ENCODE measurements around the gene GPX7.

The GPX7 gene

GRCh38 chr1:52631759-52632331, 29.7 kb downstream of the GPX7 start:
- H3K27me3 Mint-ChIP-seq: no peaks in the 10 kb centered on the region
- H3K9me3 Mint-ChIP-seq (ENCODE audit: low read depth): no peaks in the 10 kb centered on the region
- H3K4me3 Mint-ChIP-seq: peak overlapping the region; percentile 86
- no peaks in the 10 kb centered on the region for H3K36me3 Mint-ChIP-seq
- H3K27ac Mint-ChIP-seq: peak overlapping the region; percentile 93
- H3K4me1 Mint-ChIP-seq (ENCODE audit: low read depth): peaks cover 63% of the 10 kb centered on the region

- Mint-ChIP-seq H3K9me3 (ENCODE audit: low read depth) (no peaks in the 10 kb centered on the region), H3K4me3 (peak within 1 kb of the TSS; percentile 88), H3K27ac (peak within 1 kb of the TSS; percentile 95), H3K27me3 (no peaks in the 10 kb centered on the region), H3K4me1 (ENCODE audit: low read depth) (peaks cover 64% of the 10 kb centered on the region), H3K36me3 (no peaks in the 10 kb centered on the region)
These were observed 30.6 kb downstream of the GPX7 start, which contains the start of gene SHISAL2A for GRCh38 chr1:52632732-52633290. Gene SHISAL2A, plus strand, starts transcription at chr1:52633168. Its CDS starts 326 bp downstream, at chr1:52633494.

DNA sequence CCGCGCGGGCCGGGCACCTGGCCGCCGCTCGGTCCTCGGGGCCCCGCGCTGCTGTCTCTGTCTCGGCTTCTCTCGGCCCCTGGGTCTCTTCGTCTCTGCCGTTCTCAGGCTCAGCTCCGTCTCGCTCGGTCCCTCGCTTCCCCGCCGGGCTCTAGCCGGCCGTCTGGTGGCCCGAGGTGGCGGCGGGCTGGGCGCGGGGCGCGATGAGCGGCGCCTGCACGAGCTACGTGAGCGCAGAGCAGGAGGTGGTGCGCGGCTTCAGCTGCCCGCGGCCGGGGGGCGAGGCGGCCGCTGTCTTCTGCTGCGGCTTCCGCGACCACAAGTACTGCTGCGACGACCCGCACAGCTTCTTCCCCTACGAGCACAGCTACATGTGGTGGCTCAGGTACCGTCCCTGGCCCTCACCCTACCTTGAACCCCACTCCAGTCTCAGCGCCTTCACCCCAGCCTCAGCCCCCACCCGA, 31.2 kb downstream of the GPX7 start:
- Mint-ChIP-seq H3K36me3 (peaks cover 2% of the 10 kb centered on the region), H3K27ac (peak overlapping the region; percentile 95), H3K9me3 (ENCODE audit: low read depth) (no peaks in the 10 kb centered on the region), H3K4me1 (ENCODE audit: low read depth) (peaks cover 69% of the 10 kb centered on the region), H3K27me3 (no peaks in the 10 kb centered on the region), H3K4me3 (peak overlapping the region; percentile 88)

DNA sequence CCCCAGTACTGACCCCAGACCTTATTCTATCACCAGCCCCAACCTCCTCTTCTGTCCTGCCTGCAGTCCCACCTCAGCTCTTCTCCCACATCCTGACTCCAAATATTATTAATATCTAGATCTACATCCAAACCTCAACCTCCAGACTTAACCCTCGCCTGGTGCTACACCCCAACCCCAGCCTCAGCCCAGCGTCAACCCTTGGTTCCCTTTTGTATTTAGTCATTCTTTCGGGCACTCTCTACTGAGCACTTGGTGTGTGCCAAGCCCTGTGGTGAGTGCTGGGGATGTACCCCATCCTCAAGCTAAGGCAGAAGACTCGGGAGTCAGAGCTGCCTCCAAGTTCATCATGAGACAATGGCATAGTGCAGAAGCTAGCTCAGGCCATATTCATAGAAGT, 31.9 kb downstream of the GPX7 start:
- H3K36me3 Mint-ChIP-seq: peaks cover 4% of the 10 kb centered on the region
- H3K27me3 Mint-ChIP-seq: no peaks in the 10 kb centered on the region
- peaks cover 75% of the 10 kb centered on the region for H3K4me1 Mint-ChIP-seq (ENCODE audit: low read depth)
- no peaks in the 10 kb centered on the region for H3K9me3 Mint-ChIP-seq (ENCODE audit: low read depth)
- peak overlapping the region; percentile 88 for H3K4me3 Mint-ChIP-seq
- peak overlapping the region; percentile 95 for H3K27ac Mint-ChIP-seq

- H3K36me3 Mint-ChIP-seq: peaks cover 4% of the 10 kb centered on the region
- peaks cover 80% of the 10 kb centered on the region for H3K4me1 Mint-ChIP-seq (ENCODE audit: low read depth)
- peak overlapping the region; percentile 95 for H3K27ac Mint-ChIP-seq
- H3K4me3 Mint-ChIP-seq: peak overlapping the region; percentile 88
- H3K9me3 Mint-ChIP-seq (ENCODE audit: low read depth): no peaks in the 10 kb centered on the region
- no peaks in the 10 kb centered on the region for H3K27me3 Mint-ChIP-seq
These were observed 33.3 kb downstream of the GPX7 start for GRCh38 chr1:52635321-52636089.

DNA sequence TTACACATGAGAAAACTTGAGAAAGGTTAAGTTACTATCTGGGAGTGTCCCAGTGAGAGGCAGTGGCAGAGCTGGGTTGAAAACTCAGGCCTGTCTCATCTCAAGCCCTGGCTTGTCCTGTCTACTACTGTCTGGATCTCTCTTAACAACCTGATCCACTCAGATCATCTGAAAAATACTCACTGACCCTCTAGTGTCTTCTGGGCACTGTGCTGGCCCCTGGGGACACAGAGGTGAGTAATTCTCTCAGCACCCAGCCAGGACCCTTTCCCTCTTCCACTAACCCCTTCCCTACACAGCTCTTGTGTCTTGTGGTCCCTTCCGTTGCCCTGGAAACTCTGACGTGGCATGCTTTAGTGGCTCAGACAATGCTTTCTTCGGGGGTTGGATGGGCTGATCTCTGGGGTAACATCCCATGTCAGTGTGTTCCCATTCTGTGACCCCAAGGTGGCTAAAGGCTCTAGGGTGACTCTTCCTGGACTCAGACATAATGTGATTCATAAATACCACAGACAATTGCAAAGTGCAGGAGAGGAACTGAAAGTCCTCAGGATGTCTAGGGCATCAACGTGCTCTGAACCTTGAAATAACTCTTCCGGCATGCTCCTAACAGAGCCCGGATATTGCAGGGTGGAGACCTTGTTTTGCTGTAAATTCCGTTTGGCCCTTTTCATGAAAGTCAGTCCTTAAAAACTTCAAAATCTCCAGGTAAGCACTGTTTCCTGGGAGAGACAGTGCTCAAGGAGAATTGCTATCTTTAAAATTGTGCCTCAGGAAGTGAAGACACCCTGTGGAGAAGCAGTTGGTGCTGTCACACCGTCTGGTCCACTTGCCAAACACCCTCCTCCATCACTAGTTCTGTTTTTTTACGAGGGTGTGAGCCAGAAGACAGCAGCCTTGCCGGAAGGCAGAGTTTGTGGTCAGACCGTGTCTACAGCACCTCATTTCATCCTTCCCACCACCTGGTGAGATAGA, 34.8 kb downstream of the GPX7 start:
- Mint-ChIP-seq H3K27ac (peak overlapping the region; percentile 100), H3K4me3 (peak overlapping the region; percentile 83), H3K4me1 (ENCODE audit: low read depth) (peaks cover 80% of the 10 kb centered on the region), H3K27me3 (no peaks in the 10 kb centered on the region), H3K36me3 (peaks cover 10% of the 10 kb centered on the region), H3K9me3 (ENCODE audit: low read depth) (no peaks in the 10 kb centered on the region)

DNA sequence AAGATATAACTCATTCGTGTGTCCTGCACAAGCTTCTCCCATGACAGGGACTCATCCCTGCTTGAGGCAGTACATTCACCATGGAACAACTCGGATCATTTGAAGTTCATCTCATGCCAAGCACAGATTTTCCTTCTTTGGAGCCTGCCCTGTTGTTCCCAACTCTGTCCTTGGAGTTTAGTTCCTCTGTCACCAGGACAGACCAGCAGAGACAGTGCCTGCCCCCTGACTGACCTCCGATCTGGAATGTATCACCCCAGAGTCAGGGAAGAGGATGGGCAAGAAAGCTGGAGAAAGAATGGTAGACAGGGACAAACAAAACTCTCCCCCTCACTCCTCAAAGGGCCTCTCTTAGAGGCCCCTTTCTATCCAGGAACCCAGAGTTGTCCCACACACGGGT, 35.8 kb downstream of the GPX7 start:
- Mint-ChIP-seq H3K4me3 (peak overlapping the region; percentile 83), H3K27me3 (no peaks in the 10 kb centered on the region), H3K27ac (peak overlapping the region; percentile 100), H3K4me1 (ENCODE audit: low read depth) (peaks cover 79% of the 10 kb centered on the region), H3K9me3 (ENCODE audit: low read depth) (no peaks in the 10 kb centered on the region), H3K36me3 (peaks cover 12% of the 10 kb centered on the region)

GRCh38 chr1:52640697-52641096, 38.5 kb downstream of the GPX7 start:
- Mint-ChIP-seq H3K4me3 (no peak overlapping the region), H3K4me1 (ENCODE audit: low read depth) (peaks cover 60% of the 10 kb centered on the region), H3K36me3 (peaks cover 16% of the 10 kb centered on the region), H3K9me3 (ENCODE audit: low read depth) (no peaks in the 10 kb centered on the region), H3K27ac (peak overlapping the region; percentile 83), H3K27me3 (no peaks in the 10 kb centered on the region)

- H3K4me3 Mint-ChIP-seq: peak overlapping the region; percentile 3
- peaks cover 16% of the 10 kb centered on the region for H3K36me3 Mint-ChIP-seq
- no peaks in the 10 kb centered on the region for H3K27me3 Mint-ChIP-seq
- H3K27ac Mint-ChIP-seq: peak overlapping the region; percentile 83
- H3K4me1 Mint-ChIP-seq (ENCODE audit: low read depth): peaks cover 57% of the 10 kb centered on the region
- H3K9me3 Mint-ChIP-seq (ENCODE audit: low read depth): no peaks in the 10 kb centered on the region
These were observed 39.1 kb downstream of the GPX7 start for GRCh38 chr1:52641307-52641706.

GRCh38 chr1:52645261-52645660, 43.1 kb downstream of the GPX7 start:
- Mint-ChIP-seq H3K4me1 (ENCODE audit: low read depth) (peaks cover 28% of the 10 kb centered on the region), H3K36me3 (peaks cover 17% of the 10 kb centered on the region), H3K27me3 (no peaks in the 10 kb centered on the region), H3K4me3 (no peak overlapping the region), H3K27ac (no peak overlapping the region), H3K9me3 (ENCODE audit: low read depth) (no peaks in the 10 kb centered on the region)

DNA sequence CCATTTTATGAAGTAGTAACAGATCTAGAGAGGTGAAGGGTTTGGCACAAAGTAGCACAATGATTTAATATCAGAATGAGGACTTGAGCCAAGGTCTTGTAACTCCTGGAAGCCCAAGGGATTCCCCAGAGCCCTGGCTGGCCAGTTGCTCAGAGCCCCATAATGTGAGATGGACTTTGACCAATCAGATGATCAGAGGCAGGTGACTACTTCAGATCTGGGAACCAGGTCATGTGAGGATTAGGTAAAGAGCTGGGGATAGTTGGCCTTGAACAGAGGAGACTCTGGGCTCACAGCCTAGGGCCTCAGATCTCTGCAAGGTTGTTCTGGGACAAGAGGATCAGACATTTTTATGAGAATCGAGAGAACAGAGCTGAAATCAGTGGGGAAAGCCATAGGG, 49.7 kb downstream of the GPX7 start:
- H3K27ac Mint-ChIP-seq: no peak overlapping the region

GRCh38 chr1:52653207-52653849, 51.2 kb downstream of the GPX7 start:
- Mint-ChIP-seq H3K9me3 (ENCODE audit: low read depth) (no peaks in the 10 kb centered on the region), H3K4me3 (no peak overlapping the region), H3K27me3 (no peaks in the 10 kb centered on the region), H3K4me1 (ENCODE audit: low read depth) (peaks cover 16% of the 10 kb centered on the region), H3K36me3 (peaks cover 22% of the 10 kb centered on the region), H3K27ac (peak overlapping the region; percentile 76)

More for the DNA sequence above, 49.7 kb downstream of the GPX7 start:
- Mint-ChIP-seq H3K4me3 (no peak overlapping the region), H3K4me1 (ENCODE audit: low read depth) (peaks cover 15% of the 10 kb centered on the region), H3K9me3 (ENCODE audit: low read depth) (no peaks in the 10 kb centered on the region), H3K36me3 (peaks cover 16% of the 10 kb centered on the region), H3K27me3 (no peaks in the 10 kb centered on the region)

- Mint-ChIP-seq H3K27ac (no peak overlapping the region), H3K27me3 (no peaks in the 10 kb centered on the region), H3K36me3 (peaks cover 18% of the 10 kb centered on the region), H3K9me3 (ENCODE audit: low read depth) (no peaks in the 10 kb centered on the region), H3K4me1 (ENCODE audit: low read depth) (peaks cover 20% of the 10 kb centered on the region), H3K4me3 (no peak overlapping the region)
These were observed 51.9 kb downstream of the GPX7 start for GRCh38 chr1:52654063-52654462.

GRCh38 chr1:52657702-52658101, 55.5 kb downstream of the GPX7 start:
- Mint-ChIP-seq H3K9me3 (ENCODE audit: low read depth) (no peaks in the 10 kb centered on the region), H3K4me1 (ENCODE audit: low read depth) (peaks cover 25% of the 10 kb centered on the region), H3K27ac (peak overlapping the region; percentile 50), H3K4me3 (no peak overlapping the region), H3K27me3 (no peaks in the 10 kb centered on the region), H3K36me3 (peaks cover 15% of the 10 kb centered on the region)
